Hematopoietic multipotent progenitor cell treated with erythropoietin and hydrocortisone succinate and interleukin-3 and kit ligand, for 6 days (in vitro differentiated cells): ENCODE measurements around the gene CRYBG3.
"Not testable (repeated sequence)": the region's sequence is repeated elsewhere in the genome, so short reads cannot be mapped to it uniquely, and the experiment has no call there.

Experiments
- DNase-seq: peaks from one replicate; pipeline ENCODE4 v3.0.0-alpha.2; 2015

The CRYBG3 gene

DNA sequence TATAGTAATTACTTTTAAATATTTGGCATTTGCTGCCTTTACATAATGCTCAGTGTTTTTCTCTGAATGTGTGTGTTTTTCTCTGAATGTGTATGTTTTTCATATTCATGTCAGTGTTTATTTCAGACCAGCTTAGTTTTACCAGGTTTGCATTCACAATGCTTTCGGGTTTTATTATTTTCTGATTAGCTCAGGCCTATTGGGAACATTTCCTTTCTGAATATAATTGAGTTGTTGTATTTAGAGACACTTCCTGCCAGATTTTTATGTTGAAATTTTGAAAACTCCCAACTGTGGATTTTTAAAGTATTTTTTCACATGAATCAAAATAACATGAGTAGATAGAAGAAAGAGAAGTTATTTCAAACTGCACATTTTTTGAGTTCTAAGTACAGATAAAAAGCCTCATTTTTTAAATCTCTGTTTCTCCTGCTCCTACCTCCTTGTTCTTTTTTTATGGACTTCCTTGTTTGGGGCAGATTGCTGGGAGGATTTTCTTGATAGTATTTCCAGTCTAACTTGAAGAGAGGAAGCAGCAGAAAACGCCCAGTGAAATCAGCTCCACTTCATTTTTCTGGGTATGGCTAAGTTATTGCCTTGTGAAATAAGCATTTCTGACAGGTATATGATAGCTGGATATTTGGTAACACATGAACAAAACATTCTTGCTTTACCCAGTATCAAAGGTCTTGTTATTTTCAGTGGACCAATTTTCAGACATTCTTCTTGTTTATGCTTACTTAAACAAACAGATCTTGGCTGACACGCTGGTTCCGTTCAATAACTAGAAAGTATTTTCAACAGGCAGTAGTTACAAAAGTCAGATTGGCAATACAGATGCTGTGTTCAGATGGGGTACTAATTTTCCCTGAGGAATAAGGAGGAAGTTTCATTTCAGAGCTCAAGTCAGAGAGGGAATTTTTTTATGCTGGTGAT is 79.8 kb downstream of the CRYBG3 start:
- DNase-seq = no peak

- not testable (repeated sequence) for DNase-seq
Observed at GRCh38 chr3:97909830-97910229, 88.0 kb downstream of the CRYBG3 start.

DNA sequence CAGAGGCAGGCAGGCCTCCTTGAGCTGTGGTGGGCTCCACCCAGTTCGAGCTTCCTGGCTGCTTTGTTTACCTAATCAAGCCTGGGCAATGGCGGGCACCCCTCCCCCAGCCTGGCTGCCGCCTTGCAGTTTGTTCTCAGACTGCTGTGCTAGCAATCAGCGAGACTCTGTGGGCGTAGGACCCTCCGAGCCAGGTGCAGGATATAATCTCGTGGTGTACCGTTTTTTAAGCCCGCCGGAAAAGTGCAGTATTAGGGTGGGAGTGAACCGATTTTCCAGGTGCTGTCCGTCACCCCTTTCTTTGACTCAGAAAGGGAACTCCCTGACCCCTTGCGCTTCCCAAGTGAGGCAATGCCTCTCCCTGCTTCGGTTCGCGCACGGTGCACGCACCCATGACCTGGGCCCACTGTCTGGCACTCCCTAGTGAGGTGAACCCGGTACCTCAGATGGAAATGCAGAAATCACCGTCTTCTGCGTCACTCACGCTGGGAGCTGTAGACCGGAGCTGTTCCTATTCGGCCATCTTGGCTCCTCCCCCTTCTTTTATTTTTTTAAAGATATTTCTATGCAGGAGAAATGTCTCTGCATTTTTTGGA is 88.5 kb downstream of the CRYBG3 start:
- not testable (repeated sequence) for DNase-seq

GRCh38 chr3:97910931-97911351 is 89.1 kb downstream of the CRYBG3 start:
- peak; percentile 78 for DNase-seq

DNA sequence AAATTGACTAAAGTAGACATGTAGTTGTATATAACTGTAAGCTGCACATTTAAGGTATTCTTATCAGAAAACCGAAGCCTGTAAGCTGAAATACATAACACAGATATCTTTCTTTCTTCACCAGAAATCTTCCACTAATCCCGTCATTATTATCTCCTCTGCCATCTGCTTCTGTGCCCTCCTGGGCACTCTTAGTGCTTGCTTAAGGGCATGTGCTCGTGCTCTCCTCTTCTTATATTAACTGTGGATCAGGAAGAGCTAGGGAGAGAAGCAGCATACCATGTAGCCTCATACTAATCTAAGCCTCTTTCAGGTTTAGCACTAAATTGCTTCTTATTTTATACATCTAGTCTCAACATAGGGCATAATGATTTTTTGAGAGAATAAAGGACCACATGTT is 89.6 kb downstream of the CRYBG3 start:
- DNase-seq = peak; percentile 30

GRCh38 chr3:97914388-97914787 is 92.6 kb downstream of the CRYBG3 start:
- no peak for DNase-seq

GRCh38 chr3:97916576-97916975 is 94.8 kb downstream of the CRYBG3 start:
- DNase-seq = no peak

DNA sequence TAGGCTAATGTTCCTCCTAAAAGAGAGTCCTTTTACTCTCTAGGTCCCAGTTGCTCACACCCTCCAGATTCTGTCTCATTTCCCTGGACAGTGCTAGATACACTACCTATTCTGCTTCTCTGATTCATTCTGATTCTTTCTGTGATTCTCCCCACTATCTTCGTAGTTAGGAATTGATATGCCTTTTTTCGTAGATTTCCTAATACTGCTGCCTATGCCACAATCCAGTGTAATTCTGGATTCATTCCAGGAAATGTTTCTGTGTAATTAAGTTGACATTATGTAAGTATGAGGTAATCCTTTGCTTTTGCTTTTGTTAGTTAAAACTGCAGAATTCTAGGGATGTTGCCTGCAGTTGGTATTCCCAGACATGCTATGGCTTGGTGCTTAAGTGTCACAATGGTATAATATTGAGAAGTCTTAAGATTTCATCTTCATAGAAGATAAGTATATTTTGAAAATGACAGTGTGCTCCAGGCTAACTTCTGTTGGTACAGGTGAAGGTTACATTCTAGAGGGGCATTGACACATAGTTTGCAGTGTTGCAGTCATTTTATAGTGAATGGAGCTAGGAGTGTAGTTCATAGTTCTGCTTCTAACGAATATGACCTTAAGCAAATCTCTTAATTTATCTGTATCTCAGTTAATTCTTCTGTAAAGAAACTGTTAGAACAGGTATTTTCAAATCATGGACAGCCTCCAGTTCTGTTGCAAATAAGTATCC is 96.2 kb downstream of the CRYBG3 start:
- no peak for DNase-seq

- no peak for DNase-seq
Observed at GRCh38 chr3:97927704-97928103, 105.9 kb downstream of the CRYBG3 start.

- DNase-seq = no peak
Observed at GRCh38 chr3:97928986-97929385, 107.2 kb downstream of the CRYBG3 start.

- DNase-seq = no peak
Observed at GRCh38 chr3:97930018-97930417, 108.2 kb downstream of the CRYBG3 start.

- no peak for DNase-seq
Observed at GRCh38 chr3:97931218-97931617, 109.4 kb downstream of the CRYBG3 start.

GRCh38 chr3:97932387-97932801 is 110.6 kb downstream of the CRYBG3 start:
- DNase-seq = no peak

DNA sequence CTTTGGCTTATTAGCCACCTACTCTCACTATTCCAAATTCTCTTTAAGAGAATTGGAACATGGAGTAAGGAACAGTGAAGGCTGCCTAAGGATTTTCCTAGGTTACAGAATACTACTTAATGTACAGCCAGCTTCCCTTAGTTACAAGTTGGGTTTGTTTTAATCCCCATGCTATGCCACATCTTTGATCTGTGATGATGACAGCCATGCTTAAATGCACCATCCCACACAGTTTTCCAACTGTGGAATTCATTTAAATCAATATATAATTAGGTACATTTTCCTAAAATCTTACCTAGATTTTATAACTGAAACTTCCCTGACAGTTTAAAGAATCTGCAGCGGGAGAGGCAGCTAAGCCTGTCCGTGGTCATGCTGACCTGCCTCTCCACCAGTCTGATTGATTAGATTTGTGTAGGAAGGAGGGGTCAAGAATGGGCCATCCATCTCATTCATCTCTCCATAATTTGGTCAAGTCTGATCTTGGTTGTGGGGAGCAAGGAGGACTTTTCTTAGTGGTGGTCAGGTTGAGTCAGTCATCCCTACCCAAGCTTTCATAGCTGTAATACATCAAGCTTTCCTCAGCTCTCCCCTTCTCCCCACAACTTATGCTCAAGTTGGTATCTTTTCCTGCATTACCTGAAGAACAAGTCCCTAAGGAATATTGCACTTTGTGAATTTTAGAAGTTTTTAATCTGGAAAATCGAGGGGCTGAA is 113.3 kb downstream of the CRYBG3 start:
- DNase-seq = no peak

DNA sequence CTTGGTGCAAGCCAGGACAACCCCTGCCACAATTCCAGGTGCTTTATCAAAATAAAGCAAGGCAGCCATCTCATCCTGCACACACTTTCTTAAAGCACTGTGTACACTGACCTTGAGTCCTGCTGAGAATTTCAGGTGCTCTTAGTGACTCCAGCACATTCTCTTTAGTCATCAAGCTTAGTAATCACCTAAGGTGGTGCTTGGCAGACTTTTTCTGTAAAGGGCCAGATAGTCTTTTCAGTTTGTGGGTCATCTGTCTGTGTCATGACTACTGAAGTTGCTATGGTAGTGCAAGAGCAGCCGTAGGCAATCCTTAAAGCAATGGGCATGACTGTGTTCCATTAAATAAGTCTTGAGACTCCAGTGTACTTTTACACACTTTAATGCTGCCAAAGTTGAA is 114.0 kb downstream of the CRYBG3 start:
- no peak for DNase-seq

GRCh38 chr3:97937205-97937604 is 115.4 kb downstream of the CRYBG3 start:
- no peak for DNase-seq

DNA sequence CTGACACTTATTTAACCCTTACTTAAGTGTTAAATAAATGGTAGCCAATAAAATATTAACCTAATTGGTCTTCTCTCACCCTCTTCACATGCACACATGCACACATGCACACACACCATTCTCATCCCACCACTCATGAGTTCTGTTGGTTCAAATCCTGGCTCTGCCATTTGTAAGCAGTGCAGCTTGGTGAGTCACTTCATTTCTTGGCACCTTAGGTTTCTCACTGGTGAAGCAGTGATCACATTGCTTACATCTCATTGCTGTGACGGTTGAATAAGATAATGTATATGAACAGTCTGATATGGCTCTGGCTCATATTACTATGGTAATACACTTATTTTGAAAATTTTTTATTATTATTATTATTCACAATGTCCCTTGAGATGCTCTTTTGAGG is 116.6 kb downstream of the CRYBG3 start:
- DNase-seq = no peak

- DNase-seq = no peak
Observed at GRCh38 chr3:97939401-97939800, 117.6 kb downstream of the CRYBG3 start.

DNA sequence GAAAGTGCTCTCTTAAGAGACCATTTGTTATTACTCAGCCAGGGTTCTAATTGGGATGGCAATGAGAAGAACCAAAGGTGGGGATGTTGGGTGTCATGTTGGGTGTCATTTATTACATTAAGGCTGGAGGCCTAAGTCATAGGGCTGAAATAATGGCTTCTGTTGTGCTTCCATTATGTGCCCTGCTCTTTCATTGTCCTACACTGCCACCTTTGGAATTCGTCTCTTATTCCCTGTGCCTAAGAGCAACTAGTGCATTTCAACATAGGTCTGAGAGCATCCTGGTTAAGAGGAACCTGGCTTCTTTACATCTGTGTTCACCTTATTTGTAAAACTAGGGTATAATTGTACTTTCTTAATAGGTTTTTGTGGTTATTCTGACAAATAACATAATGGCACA is 118.2 kb downstream of the CRYBG3 start:
- DNase-seq = peak; percentile 22

DNA sequence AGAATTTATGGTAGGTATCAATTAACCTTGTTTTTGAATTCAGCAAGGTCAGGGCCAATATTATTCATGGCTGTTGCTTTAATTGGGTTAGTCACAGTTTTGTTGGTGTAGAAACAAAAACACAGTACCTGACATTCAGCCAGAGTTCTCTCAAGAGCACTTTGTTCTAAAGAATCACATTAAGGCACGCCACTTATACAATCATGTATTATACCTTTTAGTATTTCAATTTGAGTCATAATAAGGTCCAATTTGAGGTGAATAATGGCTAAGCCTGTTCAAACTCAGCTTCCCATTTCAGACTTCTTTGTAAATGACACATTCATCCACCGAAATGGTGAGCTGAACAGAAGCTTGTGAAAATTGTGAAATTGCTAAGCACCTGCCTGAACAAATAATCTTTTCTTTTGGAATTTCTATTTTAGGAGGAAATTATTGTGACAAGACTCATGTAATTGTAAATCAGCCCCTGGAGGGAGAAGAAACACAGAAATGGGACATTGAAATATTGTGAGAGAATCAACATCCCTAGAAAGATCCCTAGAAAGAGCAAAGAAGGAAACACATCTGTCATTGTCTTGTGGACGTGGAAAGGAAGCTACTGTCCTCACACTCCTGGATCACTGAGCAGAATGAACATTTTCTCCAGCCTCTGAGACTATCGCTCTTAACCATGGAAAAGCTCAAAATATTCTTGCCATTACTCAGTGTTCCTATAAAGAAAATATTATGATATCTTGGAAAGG is 121.2 kb downstream of the CRYBG3 start:
- no peak for DNase-seq

DNA sequence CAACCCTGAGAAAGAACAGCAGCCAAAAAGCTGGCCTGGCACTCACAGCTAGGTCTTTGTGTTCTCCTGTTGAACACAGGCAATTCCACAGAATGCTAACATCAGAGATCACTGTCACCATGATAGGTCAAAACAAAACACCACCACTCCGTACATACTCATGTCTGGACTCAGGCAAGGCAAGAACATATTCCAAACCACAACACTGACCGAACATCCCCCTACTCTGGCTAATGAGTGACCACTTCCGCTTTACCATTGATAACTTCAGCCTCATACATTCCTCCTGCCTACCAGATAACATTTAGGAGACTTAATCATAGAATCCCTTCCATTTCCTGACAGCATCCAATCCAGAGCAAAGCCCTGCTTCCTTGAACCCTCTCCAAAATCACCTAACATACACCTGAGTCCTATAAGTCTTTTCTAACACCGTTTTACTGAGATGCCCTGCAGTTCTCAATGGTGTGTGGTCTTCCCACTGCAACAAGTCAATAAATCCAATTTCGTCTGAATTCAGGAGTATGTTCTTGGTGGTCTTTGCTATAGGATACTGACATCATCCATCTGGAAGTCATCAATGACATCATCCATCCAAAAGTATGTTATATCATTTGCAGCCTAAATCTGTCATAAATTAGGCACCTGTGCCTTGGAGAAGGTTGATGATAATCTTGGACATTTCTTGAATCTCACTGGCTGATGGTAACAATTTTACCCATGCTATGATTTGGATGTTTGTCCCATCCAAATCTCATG is 126.7 kb downstream of the CRYBG3 start:
- no peak for DNase-seq

DNA sequence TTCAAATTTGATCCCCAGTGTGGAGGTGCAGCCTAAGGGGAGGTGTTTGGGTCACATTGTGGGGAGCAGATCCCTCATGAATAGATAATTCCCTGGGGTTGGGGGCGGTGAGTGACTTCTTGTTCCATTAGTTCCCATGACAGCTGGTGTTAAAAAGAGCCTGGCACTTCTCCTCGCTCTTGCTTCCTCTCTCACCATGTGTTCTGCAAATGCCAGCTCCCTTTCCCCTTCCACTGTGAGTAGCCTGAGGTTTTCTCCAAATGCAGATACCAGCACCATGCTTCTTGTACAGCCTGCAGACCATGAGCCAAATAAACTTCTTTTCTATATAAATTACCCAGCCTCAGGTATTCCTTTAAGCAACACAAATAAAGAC is 127.3 kb downstream of the CRYBG3 start:
- no peak for DNase-seq
